OCI-LY7 (cell line): Measurements from ENCODE around the gene LUC7L3. TPM values are rescaled to one million over a fixed set of nuclear protein-coding genes. Genes with fewer than 3 reads are reported as not detected.

ENCODE experiments used
- BruUV-seq: library from RNA; stranded (reverse); fragments of 400-500 nt; replicated peaks from 2 replicates; lab custom pipeline; 2021; lab: Mats Ljungman, UMichigan
- CTCF ChIA-PET: fragments of 300-600 bp; sonication (Branson Sonifier 250); formaldehyde crosslinking; loops from one replicate; lab custom pipeline; 2022; ENCODE audit warnings: antibody characterized with exemption; ENCODE audit not compliant: unreplicated experiment; lab: Charles Lee
- POLR2A ChIA-PET: fragments of 300-600 bp; sonication (Branson Sonifier 250); formaldehyde crosslinking; loops from one replicate; lab custom pipeline; 2022; ENCODE audit warnings: antibody characterized with exemption; lab: Charles Lee
- DNase-seq: peaks from one replicate; pipeline ENCODE4 v3.0.0-alpha.2; 2015; ENCODE audit warnings: low spot score
- H2AFZ ChIP-seq: fragments of 200-600 bp; sonication (generic), shearing (Covaris generic); 2 replicates; pipeline ENCODE4 v1.6.1; 2014; ENCODE audit warnings: mild to moderate bottlenecking, antibody characterized with exemption, low read length, moderate library complexity
- H3K27ac ChIP-seq: fragments of 200-600 bp; sonication (generic); 2 replicates; pipeline ENCODE4 v1.5.1; 2014; ENCODE audit warnings: mixed run types, low read depth, mild to moderate bottlenecking, moderate library complexity, low read length, inconsistent platforms; ENCODE audit not compliant: poor library complexity, severe bottlenecking
- H3K36me3 ChIP-seq: fragments of 200-600 bp; sonication (generic); 2 replicates; pipeline ENCODE4 v1.6.1; 2014; ENCODE audit warnings: mild to moderate bottlenecking, antibody characterized with exemption, low read length, moderate library complexity, mixed read lengths; ENCODE audit not compliant: insufficient read depth
- H3K4me1 ChIP-seq: fragments of 200-600 bp; sonication (generic); 2 replicates; pipeline ENCODE4 v1.5.1; 2014; ENCODE audit warnings: mild to moderate bottlenecking, low read length; ENCODE audit not compliant: insufficient read depth, poor library complexity, severe bottlenecking
- H3K4me2 ChIP-seq: fragments of 200-600 bp; sonication (generic); 2 replicates; pipeline ENCODE4 v1.6.1; 2014; ENCODE audit warnings: mild to moderate bottlenecking, low read length
- H3K4me3 ChIP-seq: fragments of 200-600 bp; sonication (generic); 2 replicates; pipeline ENCODE4 v1.5.1; 2014; ENCODE audit warnings: mild to moderate bottlenecking, low read depth, low read length; ENCODE audit not compliant: poor library complexity, severe bottlenecking
- H3K79me2 ChIP-seq: fragments of 200-600 bp; sonication (generic); 2 replicates; pipeline ENCODE4 v1.6.1; 2016; ENCODE audit warnings: low read depth, mild to moderate bottlenecking, low read length, moderate library complexity, mixed read lengths; ENCODE audit not compliant: insufficient read depth
- H3K9me2 ChIP-seq: fragments of 200-600 bp; sonication (generic); 2 replicates; pipeline ENCODE4 v1.6.1; 2016; ENCODE audit warnings: mild to moderate bottlenecking, low read length, mixed read lengths; ENCODE audit not compliant: insufficient read depth
- H3K9me3 ChIP-seq: fragments of 200-600 bp; sonication (generic); 2 replicates; pipeline ENCODE4 v1.6.1; 2014; ENCODE audit warnings: mild to moderate bottlenecking, mixed run types, low read length, mixed read lengths
- H4K20me1 ChIP-seq: fragments of 200-600 bp; sonication (generic); 2 replicates; pipeline ENCODE4 v1.6.1; 2014; ENCODE audit warnings: mild to moderate bottlenecking, antibody characterized with exemption, low read length, moderate library complexity, mixed read lengths; ENCODE audit not compliant: insufficient read depth
- CTCF ChIP-seq: fragments of 200-600 bp; sonication (generic); conservative IDR thresholded peaks from 2 replicates; pipeline ENCODE4 v1.5.1; 2014; ENCODE audit warnings: mild to moderate bottlenecking, antibody characterized with exemption, low read length, moderate library complexity, mixed read lengths
- EZH2phosphoT487 ChIP-seq: fragments of 200-600 bp; sonication (generic); IDR thresholded peaks from 2 replicates; pipeline ENCODE4 v1.6.1; 2018; ENCODE audit warnings: low read depth, borderline replicate concordance, mild to moderate bottlenecking, mixed run types, antibody characterized with exemption, low read length, moderate library complexity, mixed read lengths
- intact Hi-C: fragments of 100-400 bp; cut with micrococcal nuclease; formaldehyde crosslinking; loops from one replicate; pipeline ENCODE4 v1.10.0; 2022; ENCODE audit not compliant: unreplicated experiment
- total RNA-seq, 2 experiments: library from RNA; depleted of rRNA in 1 of 2; stranded (reverse); fragments of >200 nt in 1 of 2; shearing (Covaris generic) in 1 of 2; gene quantifications; 2 replicates each; pipeline ENCODE4 v1.2.3, GENCODE V29; 2014 to 2022

Gene LUC7L3
- total RNA-seq, 2 experiments from 2014 or later: 109 to 190 TPM

GRCh38 chr17:50685691-50686493, 33.5 kb upstream of the LUC7L3 start:
- Histone ChIP-seq H3K9me3 (no peaks in the 10 kb centered on the region), H3K36me3 (no peaks in the 10 kb centered on the region), H3K79me2 (no peaks in the 10 kb centered on the region), H3K9me2 (no peaks in the 10 kb centered on the region), H3K4me3 (no peak overlapping the region), H3K27ac (no peak overlapping the region), H4K20me1 (no peaks in the 10 kb centered on the region), H3K4me2 (no peak overlapping the region), H2AFZ (no peak overlapping the region), H3K4me1 (no peaks in the 10 kb centered on the region)
- POLR2A ChIA-PET: no interaction called here
- BruUV-seq: no TSS peak
- intact Hi-C loops: no loop called here
- no peak for DNase-seq
- CTCF ChIA-PET: no interaction called here
- TF ChIP-seq CTCF: no peak
- TF ChIP-seq EZH2phosphoT487: no peak

GRCh38 chr17:50686494-50687199, 32.8 kb upstream of the LUC7L3 start:
- no TSS peak for BruUV-seq
- no peaks in the 10 kb centered on the region for H3K4me1 ChIP-seq
- ChIA-PET POLR2A (no interaction called here), CTCF (no interaction called here)
- H3K9me2 ChIP-seq: no peaks in the 10 kb centered on the region
- H3K79me2 ChIP-seq: no peaks in the 10 kb centered on the region
- no peak overlapping the region for H2AFZ ChIP-seq
- no peaks in the 10 kb centered on the region for H4K20me1 ChIP-seq
- DNase-seq: no peak
- H3K36me3 ChIP-seq: peaks cover 3% of the 10 kb centered on the region; the same call in 1 of the 2 replicates
- no peak overlapping the region for H3K4me2 ChIP-seq
- intact Hi-C loops: no loop called here
- TF ChIP-seq EZH2phosphoT487 (no peak), CTCF (no peak)
- no peak overlapping the region for H3K4me3 ChIP-seq
- no peak overlapping the region for H3K27ac ChIP-seq
- no peaks in the 10 kb centered on the region for H3K9me3 ChIP-seq
